Activated naive CD8-positive, alpha-beta T cell (primary cell): Measurements from ENCODE around the gene CEBPG.

ENCODE experiments used
- H3K27ac Mint-ChIP-seq: one replicate; pipeline ENCODE4 v1.8.0; 2021; ENCODE audit warnings: mixed read lengths
- H3K27me3 Mint-ChIP-seq: one replicate; pipeline ENCODE4 v1.8.0; 2021; ENCODE audit warnings: mixed read lengths
- H3K36me3 Mint-ChIP-seq: one replicate; pipeline ENCODE4 v1.8.0; 2021; ENCODE audit warnings: mixed read lengths
- H3K4me1 Mint-ChIP-seq: one replicate; pipeline ENCODE4 v1.8.0; 2021; ENCODE audit warnings: low read depth, mixed read lengths
- H3K4me3 Mint-ChIP-seq: one replicate; pipeline ENCODE4 v1.8.0; 2021; ENCODE audit warnings: mild to moderate bottlenecking, mixed read lengths
- H3K9me3 Mint-ChIP-seq: one replicate; pipeline ENCODE4 v1.8.0; 2021; ENCODE audit warnings: low read depth, mixed read lengths

Gene CEBPG

GRCh38 chr19:33402421-33403220 is 29.1 kb downstream of the CEBPG start:
- H3K36me3 Mint-ChIP-seq = no peaks in the 10 kb centered on the region
- no peaks in the 10 kb centered on the region for H3K27me3 Mint-ChIP-seq
- no peak overlapping the region for H3K4me3 Mint-ChIP-seq
- no peaks in the 10 kb centered on the region for H3K4me1 Mint-ChIP-seq
- no peaks in the 10 kb centered on the region for H3K9me3 Mint-ChIP-seq
- no peak overlapping the region for H3K27ac Mint-ChIP-seq

GRCh38 chr19:33403221-33403972 is 29.9 kb downstream of the CEBPG start:
- no peak overlapping the region for H3K27ac Mint-ChIP-seq
- no peak overlapping the region for H3K4me3 Mint-ChIP-seq
- no peaks in the 10 kb centered on the region for H3K36me3 Mint-ChIP-seq
- no peaks in the 10 kb centered on the region for H3K9me3 Mint-ChIP-seq
- H3K27me3 Mint-ChIP-seq = no peaks in the 10 kb centered on the region
- no peaks in the 10 kb centered on the region for H3K4me1 Mint-ChIP-seq

GRCh38 chr19:33403973-33404304 is 30.4 kb downstream of the CEBPG start:
- Mint-ChIP-seq H3K27ac (no peak overlapping the region), H3K4me3 (no peak overlapping the region), H3K36me3 (no peaks in the 10 kb centered on the region), H3K27me3 (no peaks in the 10 kb centered on the region), H3K4me1 (no peaks in the 10 kb centered on the region), H3K9me3 (no peaks in the 10 kb centered on the region)

- Mint-ChIP-seq H3K27me3 (no peaks in the 10 kb centered on the region), H3K4me1 (no peaks in the 10 kb centered on the region), H3K27ac (no peak overlapping the region), H3K36me3 (no peaks in the 10 kb centered on the region), H3K4me3 (no peak overlapping the region), H3K9me3 (no peaks in the 10 kb centered on the region)
Measured at GRCh38 chr19:33404506-33405253, 31.2 kb downstream of the CEBPG start.

GRCh38 chr19:33405254-33405552 is 31.7 kb downstream of the CEBPG start:
- Mint-ChIP-seq H3K27ac (no peak overlapping the region), H3K4me3 (no peak overlapping the region), H3K4me1 (no peaks in the 10 kb centered on the region), H3K9me3 (no peaks in the 10 kb centered on the region), H3K36me3 (no peaks in the 10 kb centered on the region), H3K27me3 (no peaks in the 10 kb centered on the region)

- H3K36me3 Mint-ChIP-seq = no peaks in the 10 kb centered on the region
- H3K27ac Mint-ChIP-seq = no peak overlapping the region
- no peaks in the 10 kb centered on the region for H3K9me3 Mint-ChIP-seq
- no peaks in the 10 kb centered on the region for H3K27me3 Mint-ChIP-seq
- H3K4me3 Mint-ChIP-seq = no peak overlapping the region
- no peaks in the 10 kb centered on the region for H3K4me1 Mint-ChIP-seq
Measured at GRCh38 chr19:33405553-33406461, 32.3 kb downstream of the CEBPG start.

GRCh38 chr19:33406521-33407139 is 33.1 kb downstream of the CEBPG start:
- Mint-ChIP-seq H3K36me3 (no peaks in the 10 kb centered on the region), H3K4me3 (no peak overlapping the region), H3K27me3 (no peaks in the 10 kb centered on the region), H3K4me1 (no peaks in the 10 kb centered on the region), H3K9me3 (no peaks in the 10 kb centered on the region), H3K27ac (no peak overlapping the region)

- no peaks in the 10 kb centered on the region for H3K9me3 Mint-ChIP-seq
- H3K27me3 Mint-ChIP-seq = no peaks in the 10 kb centered on the region
- H3K4me1 Mint-ChIP-seq = no peaks in the 10 kb centered on the region
- H3K27ac Mint-ChIP-seq = no peak overlapping the region
- H3K36me3 Mint-ChIP-seq = no peaks in the 10 kb centered on the region
- H3K4me3 Mint-ChIP-seq = no peak overlapping the region
Measured at GRCh38 chr19:33407140-33407551, 33.6 kb downstream of the CEBPG start.

- H3K9me3 Mint-ChIP-seq = no peaks in the 10 kb centered on the region
- H3K4me1 Mint-ChIP-seq = no peaks in the 10 kb centered on the region
- H3K36me3 Mint-ChIP-seq = no peaks in the 10 kb centered on the region
- H3K27me3 Mint-ChIP-seq = no peaks in the 10 kb centered on the region
- H3K27ac Mint-ChIP-seq = no peak overlapping the region
- H3K4me3 Mint-ChIP-seq = no peak overlapping the region
Measured at GRCh38 chr19:33407716-33408115, 34.2 kb downstream of the CEBPG start.

- H3K27ac Mint-ChIP-seq = no peak overlapping the region
- H3K9me3 Mint-ChIP-seq = no peaks in the 10 kb centered on the region
- no peaks in the 10 kb centered on the region for H3K27me3 Mint-ChIP-seq
- H3K4me3 Mint-ChIP-seq = no peak overlapping the region
- H3K36me3 Mint-ChIP-seq = no peaks in the 10 kb centered on the region
- H3K4me1 Mint-ChIP-seq = no peaks in the 10 kb centered on the region
Measured at GRCh38 chr19:33408116-33408515, 34.6 kb downstream of the CEBPG start.

GRCh38 chr19:33408538-33409434 is 35.3 kb downstream of the CEBPG start:
- Mint-ChIP-seq H3K27me3 (no peaks in the 10 kb centered on the region), H3K4me1 (no peaks in the 10 kb centered on the region), H3K9me3 (no peaks in the 10 kb centered on the region), H3K27ac (no peak overlapping the region), H3K36me3 (no peaks in the 10 kb centered on the region), H3K4me3 (no peak overlapping the region)

GRCh38 chr19:33409906-33410685 is 36.6 kb downstream of the CEBPG start:
- Mint-ChIP-seq H3K9me3 (no peaks in the 10 kb centered on the region), H3K4me1 (no peaks in the 10 kb centered on the region), H3K4me3 (no peak overlapping the region), H3K27me3 (no peaks in the 10 kb centered on the region), H3K27ac (no peak overlapping the region), H3K36me3 (no peaks in the 10 kb centered on the region)

GRCh38 chr19:33410915-33411401 is 37.4 kb downstream of the CEBPG start:
- Mint-ChIP-seq H3K36me3 (no peaks in the 10 kb centered on the region), H3K27me3 (no peaks in the 10 kb centered on the region), H3K4me3 (no peak overlapping the region), H3K9me3 (no peaks in the 10 kb centered on the region), H3K27ac (no peak overlapping the region), H3K4me1 (no peaks in the 10 kb centered on the region)
